Esophagus muscularis mucosa (tissue), 4 donors: Measurements from ENCODE around the gene EPS8L3. TPM values are rescaled to one million over a fixed set of nuclear protein-coding genes. Genes with fewer than 3 reads are reported as not detected.
"Not testable (repeated sequence)": the region's sequence is repeated elsewhere in the genome, so short reads cannot be mapped to it uniquely, and the experiment has no call there.

Experiments
- DNase-seq: peaks from one replicate; pipeline ENCODE4 v3.0.0-alpha.2; 2017; ENCODE audit errors: extremely low spot score
- H3K27ac ChIP-seq, 4 donors: fragments of 200-600 bp; sonication (generic); replicated peaks in 1 of 4; 1 replicate in 3 of 4; 2 replicates in 1 of 4; pipeline ENCODE4 v1.5.1; 2016 to 2019; ENCODE audit warnings: mild to moderate bottlenecking in 1 of 4
- H3K27me3 ChIP-seq, 4 donors: fragments of 200-600 bp; sonication (generic); one replicate each; pipeline versions ENCODE4 v1.5.1 to v1.6.0; 2016 to 2019
- H3K36me3 ChIP-seq, 4 donors: fragments of 200-600 bp; sonication (generic); one replicate each; pipeline ENCODE4 v1.5.1; 2016 to 2019
- H3K4me1 ChIP-seq, 4 donors: fragments of 200-600 bp; sonication (generic); one replicate each; pipeline ENCODE4 v1.5.1; 2016 to 2019
- H3K4me3 ChIP-seq, 4 donors: fragments of 200-600 bp; sonication (generic); 1 replicate in 2 of 4; 2 replicates in 2 of 4; pipeline ENCODE4 v1.5.1; 2016 to 2019; ENCODE audit warnings: mild to moderate bottlenecking in 4 of 4, moderate library complexity in 1 of 4
- H3K9me3 ChIP-seq, 4 donors: fragments of 200-600 bp; sonication (generic); 1 replicate in 3 of 4; 2 replicates in 1 of 4; pipeline ENCODE4 v1.5.1; 2016 to 2019
- EP300 ChIP-seq: sonication (generic); formaldehyde crosslinking; IDR thresholded peaks from one replicate; pipeline ENCODE4 v1.6.1; 2017; ENCODE audit warnings: antibody characterized with exemption
- POLR2A ChIP-seq: fragments of 450-650 bp; IDR thresholded peaks from one replicate; pipeline ENCODE4 v1.6.1; 2017; ENCODE audit warnings: antibody characterized with exemption, moderate library complexity, mild to moderate bottlenecking, low read depth
- POLR2AphosphoS5 ChIP-seq, 2 donors: sonication (generic); formaldehyde crosslinking; IDR thresholded peaks; one replicate each; pipeline ENCODE4 v1.6.1; 2017; ENCODE audit warnings: antibody characterized with exemption in 2 of 2
- WGBS: methylation state at CpG from one replicate; pipeline ENCODE4 v1.1.5; 2018; 5-methylcytosine and 5-hydroxymethylcytosine counted together
- intact Hi-C: fragments of 100-400 bp; cut with DNase I; formaldehyde crosslinking; loops from one replicate; pipeline ENCODE4 v1.15.1; 2023
- total RNA-seq, 4 donors: library from RNA; depleted of rRNA; stranded (reverse); fragments of >200 nt; gene quantifications; one replicate each; pipeline versions ENCODE4 v1.1.0 to v1.2.1, GENCODE V29; 2016
- TF ChIP-seq, protein P1 (sequence below), 3 experiments: fragments of 200-600 bp in 2 of 3; fragments of 450-650 bp in 1 of 3; sonication (generic) in 2 of 3; IDR thresholded peaks; one replicate each; pipeline ENCODE4 v1.5.1; 2017 to 2019; ENCODE audit warnings: antibody characterized with exemption in 3 of 3, mild to moderate bottlenecking in 2 of 3, moderate library complexity in 1 of 3

The EPS8L3 gene
- total RNA-seq, 4 donors from 2014 or later: 0.52 TPM; not detected in 3

DNA sequence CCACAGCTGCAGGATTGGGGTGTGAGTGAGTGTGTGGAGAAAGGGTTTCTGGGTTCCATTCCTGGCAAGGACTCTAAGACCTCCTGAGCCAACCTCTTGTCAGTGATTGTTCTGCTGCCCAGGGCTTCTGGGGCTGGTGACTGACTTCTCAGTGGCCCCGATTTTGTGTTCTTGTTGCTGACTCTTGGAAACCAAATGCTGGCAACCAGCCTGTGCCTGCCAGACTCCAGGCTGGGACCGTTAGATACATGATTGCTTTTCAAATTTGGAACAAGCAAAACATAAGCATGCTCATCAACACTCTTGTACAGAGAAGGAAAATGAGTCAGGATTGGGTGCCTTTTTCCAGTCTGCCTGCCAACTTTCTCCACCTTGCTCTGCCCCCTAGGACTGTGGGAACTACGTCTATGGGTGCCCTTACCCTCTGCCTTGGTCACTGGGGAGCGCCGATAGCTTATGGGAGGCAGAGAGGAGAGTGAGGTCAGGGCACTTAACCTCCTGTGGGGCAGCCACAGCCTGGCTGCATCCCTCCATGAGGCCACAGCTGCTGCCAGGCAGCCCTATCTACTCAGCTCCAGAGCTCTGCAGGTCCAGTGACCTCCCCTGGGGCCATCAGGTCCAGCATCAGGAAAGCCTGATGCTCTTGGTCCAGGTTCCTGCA lies 39.3 kb upstream of the EPS8L3 start:
- WGBS: 46% methylated on average over 3 of the region's 5 CpGs
- Histone ChIP-seq H3K4me3 (no peak overlapping the region), H3K4me1 (peaks cover 15 to 24% (median 18%) of the 10 kb centered on the region in 4 donors), H3K27me3 (no peaks in the 10 kb centered on the region), H3K9me3 (no peaks in the 10 kb centered on the region), H3K36me3 (no peaks in the 10 kb centered on the region), H3K27ac (peak overlapping the region; percentile 25 to 58 (median 51))
- intact Hi-C loops: no loop called here
- DNase-seq: no peak
- no peak for TF ChIP-seq POLR2A

DNA sequence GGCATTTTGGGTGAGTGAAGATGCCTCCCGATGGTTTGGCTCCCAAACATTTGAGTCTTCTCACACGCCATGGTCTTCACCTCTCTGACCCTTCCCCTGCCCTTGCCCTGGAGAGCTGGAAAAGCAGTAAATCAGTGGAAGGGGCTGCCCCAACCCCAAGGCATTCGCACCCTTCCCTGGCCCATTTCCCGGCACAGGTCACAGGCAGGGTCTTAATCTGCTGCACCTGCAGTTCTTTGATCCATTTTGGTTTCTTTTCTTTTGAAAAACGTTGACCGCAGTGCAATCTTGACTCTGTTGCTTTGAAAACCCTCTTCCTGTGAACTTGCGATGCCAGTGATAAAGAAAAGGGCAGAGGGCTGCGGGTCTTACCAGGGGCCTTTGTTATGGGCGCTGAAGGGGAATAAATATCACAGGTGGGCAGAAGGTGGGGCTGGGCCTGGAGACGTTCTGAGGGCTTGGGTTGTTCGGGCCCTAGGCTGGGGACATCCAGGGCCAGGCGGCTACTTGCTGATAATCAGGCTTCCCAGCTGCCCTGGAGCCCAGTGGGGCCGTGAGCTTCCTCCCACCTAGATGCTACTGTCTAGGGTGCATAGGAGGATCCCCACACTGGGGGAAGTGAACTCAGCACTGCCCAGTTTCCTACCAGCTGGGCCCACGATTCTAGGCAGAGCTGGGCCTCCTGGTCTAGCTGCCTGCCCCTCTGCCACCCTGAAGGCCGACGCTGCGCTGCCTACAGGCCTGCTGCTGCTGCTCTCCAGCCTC lies 38.6 kb upstream of the EPS8L3 start:
- TF ChIP-seq EP300 (no peak), POLR2AphosphoS5 (IDR thresholded peaks at IDR 0.05) (no peak), POLR2A (no peak)
- TF ChIP-seq, protein P1, sequence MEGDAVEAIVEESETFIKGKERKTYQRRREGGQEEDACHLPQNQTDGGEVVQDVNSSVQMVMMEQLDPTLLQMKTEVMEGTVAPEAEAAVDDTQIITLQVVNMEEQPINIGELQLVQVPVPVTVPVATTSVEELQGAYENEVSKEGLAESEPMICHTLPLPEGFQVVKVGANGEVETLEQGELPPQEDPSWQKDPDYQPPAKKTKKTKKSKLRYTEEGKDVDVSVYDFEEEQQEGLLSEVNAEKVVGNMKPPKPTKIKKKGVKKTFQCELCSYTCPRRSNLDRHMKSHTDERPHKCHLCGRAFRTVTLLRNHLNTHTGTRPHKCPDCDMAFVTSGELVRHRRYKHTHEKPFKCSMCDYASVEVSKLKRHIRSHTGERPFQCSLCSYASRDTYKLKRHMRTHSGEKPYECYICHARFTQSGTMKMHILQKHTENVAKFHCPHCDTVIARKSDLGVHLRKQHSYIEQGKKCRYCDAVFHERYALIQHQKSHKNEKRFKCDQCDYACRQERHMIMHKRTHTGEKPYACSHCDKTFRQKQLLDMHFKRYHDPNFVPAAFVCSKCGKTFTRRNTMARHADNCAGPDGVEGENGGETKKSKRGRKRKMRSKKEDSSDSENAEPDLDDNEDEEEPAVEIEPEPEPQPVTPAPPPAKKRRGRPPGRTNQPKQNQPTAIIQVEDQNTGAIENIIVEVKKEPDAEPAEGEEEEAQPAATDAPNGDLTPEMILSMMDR (IDR thresholded peaks at IDR 0.05): no peak
- Histone ChIP-seq H3K9me3 (no peaks in the 10 kb centered on the region), H3K27ac (peak overlapping the region; percentile 25 to 58 (median 51)), H3K4me1 (peaks cover 19 to 31% (median 23%) of the 10 kb centered on the region in 4 donors), H3K4me3 (no peak overlapping the region), H3K36me3 (no peaks in the 10 kb centered on the region), H3K27me3 (no peaks in the 10 kb centered on the region)
- DNase-seq: no peak
- intact Hi-C loops: no loop called here
- 92% methylated on average over 15 of the region's 17 CpGs for WGBS

DNA sequence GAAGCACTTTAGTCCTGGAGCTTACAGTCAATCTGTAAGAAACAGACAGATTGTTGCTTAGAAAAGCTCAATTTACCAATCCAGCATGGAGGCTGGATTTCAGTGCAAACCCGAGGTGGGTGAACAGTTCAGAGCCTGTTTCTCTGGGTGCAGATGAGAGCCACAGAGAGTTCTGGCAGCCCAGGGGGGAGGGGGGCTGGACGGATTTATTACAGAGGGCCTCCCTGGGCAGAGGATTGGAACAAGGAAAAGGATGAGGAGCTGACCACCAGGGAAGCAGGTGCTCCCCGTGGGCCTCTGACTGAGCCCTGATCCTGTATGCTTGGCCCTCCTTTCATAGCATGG lies 38.0 kb upstream of the EPS8L3 start:
- Histone ChIP-seq H3K4me3 (no peak overlapping the region), H3K27me3 (no peaks in the 10 kb centered on the region), H3K9me3 (no peaks in the 10 kb centered on the region), H3K36me3 (no peaks in the 10 kb centered on the region), H3K4me1 (peaks cover 21 to 36% (median 29%) of the 10 kb centered on the region in 4 donors), H3K27ac (no peak overlapping the region)
- no peak for DNase-seq
- WGBS: 100% methylated on average over 2 of the region's 3 CpGs
- intact Hi-C loops: no loop called here
- TF ChIP-seq POLR2A: no peak
- TF ChIP-seq POLR2AphosphoS5 (IDR thresholded peaks at IDR 0.05): no peak
- TF ChIP-seq, protein P1 (IDR thresholded peaks at IDR 0.05): no peak
- TF ChIP-seq EP300: no peak

DNA sequence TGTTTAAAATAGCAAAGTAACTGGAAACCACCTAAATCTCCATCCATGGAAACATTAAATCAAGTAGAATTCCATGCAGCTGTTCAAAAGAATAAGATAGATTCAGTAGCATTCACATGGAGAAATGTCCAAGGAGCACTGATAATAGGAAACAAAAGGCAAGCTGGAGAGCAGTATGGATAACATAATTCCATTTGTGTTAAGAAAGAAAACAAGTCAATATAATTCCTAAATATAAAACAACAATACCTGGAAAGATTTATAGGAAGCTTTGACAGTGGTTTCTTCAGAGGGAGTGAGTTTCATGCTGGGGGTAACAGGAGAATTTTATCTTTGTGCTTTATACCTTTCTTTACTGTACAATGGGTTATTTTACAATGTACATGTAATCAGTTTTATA lies 36.6 kb upstream of the EPS8L3 start:
- TF ChIP-seq POLR2AphosphoS5 (IDR thresholded peaks at IDR 0.05) (no peak), POLR2A (no peak), EP300 (no peak)
- TF ChIP-seq, protein P1 (IDR thresholded peaks at IDR 0.05): no peak
- Histone ChIP-seq H3K9me3 (no peaks in the 10 kb centered on the region), H3K27ac (no peak overlapping the region), H3K4me1 (peaks cover 26 to 48% (median 36%) of the 10 kb centered on the region in 4 donors), H3K27me3 (no peaks in the 10 kb centered on the region), H3K36me3 (no peaks in the 10 kb centered on the region), H3K4me3 (no peak overlapping the region)
- intact Hi-C loops: no loop called here
- no peak for DNase-seq

DNA sequence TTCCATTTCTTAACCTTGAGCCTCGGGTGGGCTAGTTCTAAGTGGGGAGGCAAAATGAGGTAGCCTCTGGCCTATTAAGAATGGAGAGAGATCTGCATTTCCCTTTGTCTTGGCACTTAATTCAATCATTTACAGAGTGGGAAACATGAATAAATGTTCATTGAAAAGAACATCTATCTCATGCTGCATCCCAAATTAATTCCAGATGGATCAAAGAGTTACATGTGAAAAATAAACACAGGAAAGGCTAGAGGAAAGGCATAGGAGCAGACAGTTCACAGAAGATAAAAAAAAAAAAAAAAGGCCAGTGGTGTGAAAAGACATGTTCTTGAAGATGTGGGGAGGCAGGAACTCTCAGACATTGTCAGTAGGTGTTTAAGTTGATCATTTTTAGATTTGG lies 35.7 kb upstream of the EPS8L3 start:
- Histone ChIP-seq H3K4me3 (no peak overlapping the region), H3K27me3 (no peaks in the 10 kb centered on the region), H3K9me3 (no peaks in the 10 kb centered on the region), H3K4me1 (peaks cover 34 to 56% (median 42%) of the 10 kb centered on the region in 4 donors), H3K36me3 (no peaks in the 10 kb centered on the region), H3K27ac (no peak overlapping the region)
- DNase-seq: no peak
- TF ChIP-seq, protein P1 (IDR thresholded peaks at IDR 0.05): no peak
- TF ChIP-seq EP300 (no peak), POLR2AphosphoS5 (IDR thresholded peaks at IDR 0.05) (no peak), POLR2A (no peak)
- WGBS: 59% methylated on average over 1 of the region's 1 CpG
- intact Hi-C loops: loop anchor here (5.0 kb wide), 1 partner anchor 113 kb away; the partner anchor contains the start of gene CSF1

DNA sequence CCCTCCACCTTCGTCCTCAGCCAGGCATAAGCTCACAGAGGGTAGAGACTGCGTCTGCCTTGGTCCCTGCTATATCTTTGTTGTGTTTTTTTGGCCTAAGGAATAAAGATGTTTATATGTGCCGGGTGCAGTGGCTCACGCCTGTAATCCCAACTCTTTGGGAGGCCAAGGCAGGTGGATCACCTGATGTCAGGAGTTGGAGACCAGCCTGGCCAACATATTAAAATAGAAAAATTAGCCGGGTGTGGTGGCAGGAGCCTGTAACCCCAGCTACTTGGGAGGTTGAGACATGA lies 33.5 kb upstream of the EPS8L3 start:
- H3K4me3 ChIP-seq, DNase-seq: not testable (repeated sequence)
- peak overlapping the region; percentile 65 to 74 (median 68) for H3K27ac ChIP-seq

More for the DNA sequence above, 33.5 kb upstream of the EPS8L3 start:
- H3K9me3 ChIP-seq, H3K36me3 ChIP-seq, H3K27me3 ChIP-seq: not testable (repeated sequence)
- intact Hi-C loops: loop anchor here (5.0 kb wide), 1 partner anchor 115 kb away; the partner anchor contains the start of gene CSF1
- 82% methylated on average over 5 of the region's 5 CpGs for WGBS
- H3K4me1 ChIP-seq: peaks cover 45 to 59% (median 48%) of the 10 kb centered on the region in 4 donors
